Measurements from ENCODE around the gene TMEM196. TPM values are rescaled to one million over a fixed set of nuclear protein-coding genes. Genes with fewer than 3 reads are reported as not detected.

The TMEM196 gene
- total RNA-seq, 1 experiment from 2014 or later, result not detected

- TF ChIP-seq ELF1 (IDR thresholded peaks at IDR 0.05; ENCODE audit: borderline replicate concordance, low read depth) (no peak), ATF3 (IDR thresholded peaks at IDR 0.05) (no peak)
These were observed 64.8 kb downstream of the TMEM196 start, which contains the start of gene POLR1F (continued) for GRCh38 chr7:19708397-19709248.

DNA sequence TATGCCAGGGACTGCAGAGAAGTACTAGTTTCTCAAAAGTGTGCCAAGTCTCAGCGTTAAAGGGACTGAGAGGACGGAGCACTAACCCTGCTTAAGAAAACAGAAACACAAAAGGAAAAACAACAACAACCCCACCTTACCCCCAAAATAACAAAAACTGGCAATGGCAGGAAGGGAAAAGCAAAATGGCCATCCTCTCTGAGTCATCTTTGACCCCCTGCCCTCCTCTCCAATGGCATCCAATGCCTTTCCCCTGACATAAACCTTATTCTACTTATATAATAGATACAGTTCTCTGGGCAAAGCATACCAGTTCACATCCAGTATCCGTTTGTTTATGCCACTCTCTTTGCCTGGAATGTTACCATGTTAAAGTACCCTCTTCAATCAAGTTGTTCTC lies 66.2 kb downstream of the TMEM196 start:
- no peak for ATAC-seq
- intact Hi-C loops (cut with micrococcal nuclease), result no loop called here
- H3K4me1 ChIP-seq (ENCODE audit: control insufficient read depth in 1 of 2, insufficient read depth in 2 of 2, low read length in 2 of 2), result peaks cover 0 to 17% of the 10 kb centered on the region in 2 experiments; a peak in 2 of 4 replicates
- H3K4me3 ChIP-seq (replicated peaks in 1 of 2; ENCODE audit: low read depth in 1 of 2, low read length in 2 of 2), result peak overlapping the region; percentile 62 to 95; a peak in 3 of 4 replicates
- peaks cover 66% of the 10 kb centered on the region for H3K79me2 ChIP-seq (ENCODE audit: insufficient read depth, low read length)
- CTCF ChIA-PET, result no interaction called here
- H3K9ac ChIP-seq (ENCODE audit: low read length), result peak overlapping the region; percentile 87; the same call in 1 of the 2 replicates
- no peaks in the 10 kb centered on the region for H3K27me3 ChIP-seq (ENCODE audit: insufficient read depth, low read length)
- no peak overlapping the region for H2AFZ ChIP-seq (ENCODE audit: low read depth, low read length, poor library complexity, severe bottlenecking)
- no peaks in the 10 kb centered on the region for H3K9me2 ChIP-seq (ENCODE audit: insufficient read depth)
- RAD21 ChIA-PET (ENCODE audit: low non-redundant PET in 1 of 2, low total read pairs in 2 of 2, uncharacterized antibody in 2 of 2, unreplicated experiment in 2 of 2), result no interaction called here
- no peak overlapping the region for H3K27ac ChIP-seq (ENCODE audit: low read depth, low read length)
- POLR2A ChIA-PET, result no interaction called here
- 0 out of 4 replicates have a peak, but pooled peaks cover 0 to 5% of the 10 kb centered on the region in 2 experiments for H3K36me3 ChIP-seq (ENCODE audit: control insufficient read depth in 1 of 2, insufficient read depth in 2 of 2, low read length in 2 of 2)
- peak overlapping the region; percentile 69 for H3K4me2 ChIP-seq (ENCODE audit: low read length)
- TF ChIP-seq, protein P1, sequence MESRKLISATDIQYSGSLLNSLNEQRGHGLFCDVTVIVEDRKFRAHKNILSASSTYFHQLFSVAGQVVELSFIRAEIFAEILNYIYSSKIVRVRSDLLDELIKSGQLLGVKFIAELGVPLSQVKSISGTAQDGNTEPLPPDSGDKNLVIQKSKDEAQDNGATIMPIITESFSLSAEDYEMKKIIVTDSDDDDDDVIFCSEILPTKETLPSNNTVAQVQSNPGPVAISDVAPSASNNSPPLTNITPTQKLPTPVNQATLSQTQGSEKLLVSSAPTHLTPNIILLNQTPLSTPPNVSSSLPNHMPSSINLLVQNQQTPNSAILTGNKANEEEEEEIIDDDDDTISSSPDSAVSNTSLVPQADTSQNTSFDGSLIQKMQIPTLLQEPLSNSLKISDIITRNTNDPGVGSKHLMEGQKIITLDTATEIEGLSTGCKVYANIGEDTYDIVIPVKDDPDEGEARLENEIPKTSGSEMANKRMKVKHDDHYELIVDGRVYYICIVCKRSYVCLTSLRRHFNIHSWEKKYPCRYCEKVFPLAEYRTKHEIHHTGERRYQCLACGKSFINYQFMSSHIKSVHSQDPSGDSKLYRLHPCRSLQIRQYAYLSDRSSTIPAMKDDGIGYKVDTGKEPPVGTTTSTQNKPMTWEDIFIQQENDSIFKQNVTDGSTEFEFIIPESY (IDR thresholded peaks at IDR 0.05; ENCODE audit: extremely low read depth, insufficient replicate concordance, low read length), result no peak
- TF ChIP-seq CEBPB (IDR thresholded peaks at IDR 0.05; ENCODE audit: low read depth) (no peak), YY1 (IDR thresholded peaks at IDR 0.05; ENCODE audit: extremely low read depth, insufficient replicate concordance, low read depth, low read length) (no peak), TCF7L2 (IDR thresholded peaks at IDR 0.05; ENCODE audit: borderline replicate concordance, extremely low read depth, insufficient read depth, insufficient read length) (no peak), EZH2 (IDR thresholded peaks at IDR 0.05) (no peak), EGR1 (IDR thresholded peaks at IDR 0.05; ENCODE audit: low read depth) (no peak), POLR2AphosphoS5 (IDR thresholded peaks at IDR 0.05; ENCODE audit: low read depth, low read length) (no peak), FOSL1 (IDR thresholded peaks at IDR 0.05; ENCODE audit: low read depth) (no peak), JUND (IDR thresholded peaks at IDR 0.05) (no peak), ATF3 (IDR thresholded peaks at IDR 0.05) (no peak), CTCF (IDR thresholded peaks at IDR 0.05 in 2 of 3, conservative IDR thresholded peaks at IDR 0.05 in 1 of 3; ENCODE audit: borderline replicate concordance in 1 of 3, insufficient read depth in 1 of 3, low read depth in 2 of 3, low read length in 2 of 3) (no peak), SRF (IDR thresholded peaks at IDR 0.05; ENCODE audit: low read depth) (no peak), CBX3 (IDR thresholded peaks at IDR 0.05; ENCODE audit: low read depth) (no peak), RAD21 (IDR thresholded peaks at IDR 0.05; ENCODE audit: low read depth) (no peak), SP1 (IDR thresholded peaks at IDR 0.05; ENCODE audit: low read depth) (no peak)
- TF ChIP-seq, protein P2, sequence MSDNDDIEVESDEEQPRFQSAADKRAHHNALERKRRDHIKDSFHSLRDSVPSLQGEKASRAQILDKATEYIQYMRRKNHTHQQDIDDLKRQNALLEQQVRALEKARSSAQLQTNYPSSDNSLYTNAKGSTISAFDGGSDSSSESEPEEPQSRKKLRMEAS (IDR thresholded peaks at IDR 0.05), result no peak
- BruUV-seq (replicated peaks), result no TSS peak
- no peaks in the 10 kb centered on the region for H3K9me3 ChIP-seq (ENCODE audit: control insufficient read depth in 1 of 2, insufficient read depth in 1 of 2, low read depth in 1 of 2, low read length in 2 of 2)
- H4K20me1 ChIP-seq (ENCODE audit: insufficient read depth), result no peaks in the 10 kb centered on the region
- no peak for DNase-seq (ENCODE audit: low read depth, low spot score)

All from HCT116 (cell line).